Endothelial cell of umbilical vein (primary cell): ENCODE data around the gene PGAM4. TPM values are rescaled to one million over a fixed set of nuclear protein-coding genes. Genes with fewer than 3 reads are reported as not detected.

Experiments used
- BruUV-seq: library from RNA; stranded (reverse); fragments of 400-500 nt; replicated peaks from 2 replicates; lab custom pipeline; 2021; lab: Mats Ljungman, UMichigan
- CTCF ChIA-PET: fragments of 300-600, 350-600 bp; sonication (Branson Sonifier 250); formaldehyde crosslinking; loops from one replicate; lab custom pipeline; 2021; ENCODE audit warnings: antibody characterized with exemption, inconsistent platforms; lab: Charles Lee
- POLR2A ChIA-PET: fragments of 300-600, 350-600 bp; sonication (Branson Sonifier 250); formaldehyde crosslinking; loops from one replicate; lab custom pipeline; 2021; ENCODE audit warnings: antibody characterized with exemption, inconsistent platforms; lab: Charles Lee
- DNase-seq: peaks from one replicate; pipeline ENCODE4 v3.0.0-alpha.2; 2011; ENCODE audit warnings: low read depth, low spot score
- FAIRE-seq: peaks from 2 replicates; lab custom pipeline; 2011; peaks lifted over from hg19 to GRCh38; lab: Jason Lieb, UNC
- H2AFZ ChIP-seq: 2 replicates; pipeline ENCODE4 v1.6.0; 2012; ENCODE audit warnings: low read depth, low read length, control low read depth, inconsistent platforms
- H3K27ac ChIP-seq: 2 replicates; pipeline ENCODE4 v1.5.1; 2011; ENCODE audit warnings: low read depth, mild to moderate bottlenecking, control low read depth, low read length, moderate library complexity; ENCODE audit not compliant: insufficient read depth
- H3K27me3 ChIP-seq, 2 experiments: 2 replicates each; pipeline versions ENCODE4 v1.6.0 to v1.6.1; 2011; ENCODE audit warnings: low read length in 2 of 2, mixed read lengths in 1 of 2; ENCODE audit not compliant: control insufficient read depth in 2 of 2, insufficient read depth in 2 of 2
- H3K36me3 ChIP-seq, 2 experiments: 2 replicates in 1 of 2; 3 replicates in 1 of 2; pipeline ENCODE4 v1.5.1; 2011; ENCODE audit warnings: low read length in 2 of 2, mild to moderate bottlenecking in 1 of 2, moderate library complexity in 1 of 2; ENCODE audit not compliant: control insufficient read depth in 2 of 2, insufficient read depth in 2 of 2; ENCODE audit errors: extremely low read depth in 1 of 2
- H3K4me1 ChIP-seq: 3 replicates; pipeline ENCODE4 v1.5.1; 2011; ENCODE audit warnings: mild to moderate bottlenecking, low read length; ENCODE audit not compliant: control insufficient read depth, insufficient read depth; ENCODE audit errors: extremely low read depth
- H3K4me2 ChIP-seq: 2 replicates; pipeline ENCODE4 v1.6.1; 2011; ENCODE audit warnings: low read length, control low read depth, mixed read lengths; ENCODE audit not compliant: insufficient read depth
- H3K4me3 ChIP-seq, 3 experiments: fragments of 200-600 bp in 1 of 3; sonication (generic), shearing (Covaris generic) in 1 of 3; replicated peaks in 1 of 3; 2 replicates each; pipeline ENCODE4 v1.5.1; 2011 to 2016; ENCODE audit warnings: control low read depth in 3 of 3, low read length in 3 of 3, mild to moderate bottlenecking in 2 of 3, inconsistent platforms in 1 of 3, low read depth in 1 of 3, moderate library complexity in 1 of 3; ENCODE audit not compliant: insufficient read depth in 1 of 3
- H3K79me2 ChIP-seq: 2 replicates; pipeline ENCODE4 v1.6.0; 2012; ENCODE audit warnings: low read length, inconsistent platforms; ENCODE audit not compliant: control insufficient read depth, insufficient read depth
- H3K9ac ChIP-seq: replicated peaks from 2 replicates; pipeline ENCODE3; 2011; ENCODE audit warnings: low read length, control low read depth; ENCODE audit not compliant: insufficient read depth; ENCODE audit errors: extremely low read depth
- H3K9me1 ChIP-seq: replicated peaks from 3 replicates; pipeline ENCODE4 v1.6.0; 2011; ENCODE audit warnings: mild to moderate bottlenecking, low read length; ENCODE audit not compliant: control insufficient read depth, insufficient read depth; ENCODE audit errors: extremely low read depth
- H3K9me3 ChIP-seq: replicated peaks from 2 replicates; pipeline ENCODE4 v1.5.1; 2012; ENCODE audit warnings: low read length, inconsistent platforms; ENCODE audit not compliant: control insufficient read depth, insufficient read depth
- H4K20me1 ChIP-seq: replicated peaks from 2 replicates; pipeline ENCODE3; 2011; ENCODE audit warnings: mild to moderate bottlenecking, low read length; ENCODE audit not compliant: control insufficient read depth, insufficient read depth; ENCODE audit errors: extremely low read depth
- CTCF ChIP-seq, 2 donors: IDR thresholded peaks; 1 replicate in 1 of 2; 2 replicates in 1 of 2; pipeline ENCODE4 v1.5.1; 2011; ENCODE audit warnings: low read length in 2 of 2, mild to moderate bottlenecking in 2 of 2, moderate library complexity in 2 of 2, control low read depth in 1 of 2, inconsistent platforms in 1 of 2, low read depth in 1 of 2; ENCODE audit not compliant: insufficient read depth in 1 of 2; ENCODE audit errors: extremely low read depth in 1 of 2
- EZH2 ChIP-seq: IDR thresholded peaks from 2 replicates; pipeline ENCODE4 v1.6.1; 2012; ENCODE audit warnings: borderline replicate concordance, low read depth, mild to moderate bottlenecking, moderate library complexity, low read length, inconsistent platforms; ENCODE audit not compliant: severe bottlenecking
- FOS ChIP-seq: IDR thresholded peaks from 2 replicates; pipeline ENCODE4 v1.6.1; 2011; ENCODE audit warnings: mild to moderate bottlenecking, low read length, moderate library complexity, borderline replicate concordance; ENCODE audit not compliant: insufficient read depth
- GATA2 ChIP-seq: IDR thresholded peaks from 2 replicates; pipeline ENCODE4 v1.7.0; 2011; ENCODE audit warnings: low read depth, mild to moderate bottlenecking, moderate library complexity, mixed read lengths, low read length; ENCODE audit not compliant: insufficient read length, insufficient read depth
- JUN ChIP-seq: IDR thresholded peaks from 2 replicates; pipeline ENCODE4 v1.6.1; 2011; ENCODE audit warnings: borderline replicate concordance, low read depth; ENCODE audit not compliant: insufficient read length, insufficient read depth
- MAX ChIP-seq: IDR thresholded peaks from 2 replicates; pipeline ENCODE4 v1.6.1; 2011; ENCODE audit not compliant: insufficient read depth, insufficient read length
- MYC ChIP-seq: IDR thresholded peaks from one replicate; pipeline ENCODE4 v1.6.1; 2011; ENCODE audit warnings: mild to moderate bottlenecking, low read depth, low read length
- POLR2A ChIP-seq: IDR thresholded peaks from 2 replicates; pipeline ENCODE4 v1.6.1; 2012; ENCODE audit warnings: low read depth, mild to moderate bottlenecking, control low read depth, low read length
- POLR2AphosphoS5 ChIP-seq: IDR thresholded peaks from 2 replicates; pipeline ENCODE4 v1.6.1; 2012; ENCODE audit warnings: low read depth, mild to moderate bottlenecking, control low read depth, low read length, moderate library complexity; ENCODE audit not compliant: insufficient read depth
- dilution Hi-C: fragments of 300-500 bp; cut with MboI; formaldehyde crosslinking; loops from one replicate; pipeline ENCODE4 v1.15.0; 2019; ENCODE audit warnings: low sequenced_read_pairs; ENCODE audit not compliant: extremely low pct_ligation_motif_present
- intact Hi-C: fragments of 100-400 bp; cut with micrococcal nuclease; formaldehyde crosslinking; loops from one replicate; pipeline ENCODE4 v1.10.0; 2022
- polyA plus RNA-seq, 4 experiments: library from polyadenylated mRNA; depleted of rRNA in 3 of 4; stranded (reverse) in 3 of 4; unstranded in 1 of 4; fragments of >200 nt; gene quantifications; 2 replicates each; pipeline versions ENCODE4 v1.2.1 to v1.2.3, GENCODE V29; 2011 to 2012; ENCODE audit warnings: missing spikeins in 1 of 4
- total RNA-seq: library from RNA; stranded (reverse); gene quantifications from 2 replicates; pipeline ENCODE4 v1.2.3, GENCODE V29; 2021

PGAM4 gene
- total and polyA plus RNA-seq, 2 donors (not counting 3 experiments of a cell fraction or from before 2014, with no cell fraction given): 0.12 TPM; not detected in 1

DNA sequence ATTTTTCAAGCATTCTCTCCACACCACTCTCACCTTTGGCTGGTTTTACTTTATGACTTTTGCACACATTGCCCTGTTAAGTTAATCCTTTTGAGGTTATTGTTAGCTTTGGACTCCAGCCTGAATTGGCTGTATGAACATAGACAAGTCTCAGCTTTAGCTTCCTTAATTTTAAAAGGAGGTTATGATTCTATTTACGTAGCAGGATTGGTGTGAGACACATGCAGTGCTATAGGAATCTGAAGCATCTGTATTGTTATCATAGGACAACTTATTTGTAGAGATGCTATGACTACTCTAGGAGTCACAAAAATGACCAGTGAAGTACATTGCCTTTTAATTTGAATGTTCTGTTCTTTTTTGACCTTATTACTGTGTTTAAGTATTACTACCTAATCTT is 15.7 kb downstream of the PGAM4 start:
- no peak overlapping the region for H3K4me3 ChIP-seq
- H3K9ac ChIP-seq: no peak overlapping the region
- FAIRE-seq (no peak), DNase-seq (no peak)
- dilution Hi-C loops (no loop called here), intact Hi-C loops (no loop called here)
- no peak for TF ChIP-seq POLR2A
- no peak for TF ChIP-seq POLR2AphosphoS5
- TF ChIP-seq JUN: no peak
- TF ChIP-seq EZH2: no peak
- no peak for TF ChIP-seq MAX
- no peak for TF ChIP-seq MYC
- TF ChIP-seq FOS: no peak
- TF ChIP-seq CTCF (IDR thresholded peaks at IDR 0.05; ENCODE audit: extremely low read depth in 1 of 2, insufficient read depth in 1 of 2, low read depth in 1 of 2, low read length in 2 of 2): no peak
- TF ChIP-seq GATA2: no peak
- no peaks in the 10 kb centered on the region for H4K20me1 ChIP-seq
- H3K9me3 ChIP-seq: no peaks in the 10 kb centered on the region
- ChIA-PET POLR2A (no interaction called here), CTCF (interaction anchor here (0.6 to 1.3 kb wide), 2 partner anchors 9 to 10 kb away, joined by 3 to 6 read pairs; no protein-coding TSS in a partner anchor)
- H3K4me1 ChIP-seq: peaks cover 5% of the 10 kb centered on the region
- H3K79me2 ChIP-seq: no peaks in the 10 kb centered on the region
- H3K27me3 ChIP-seq: no peaks in the 10 kb centered on the region
- no peaks in the 10 kb centered on the region for H3K36me3 ChIP-seq
- no peak overlapping the region for H3K4me2 ChIP-seq
- no peak overlapping the region for H3K27ac ChIP-seq
- H3K9me1 ChIP-seq: no peaks in the 10 kb centered on the region
- no peak overlapping the region for H2AFZ ChIP-seq
- no TSS peak for BruUV-seq
